HG03342 (cell line): Measurements from ENCODE around the gene ALDH1A1.

Source experiments
- ATAC-seq: cut with Tn5 transposase; IDR thresholded peaks from one replicate; pipeline ENCODE4 v1.9.1; 2021; ENCODE audit warnings: mild to moderate bottlenecking, moderate library complexity; ENCODE audit not compliant: unreplicated experiment

Gene ALDH1A1

GRCh38 chr9:72952914-72953313 is at the start of gene ALDH1A1:
ALDH1A1 (minus strand) TSS chr9:72953053; CDS start chr9:72953000, 53 bp downstream.
- ATAC-seq: no peak

- no peak for ATAC-seq
Measured at GRCh38 chr9:73001860-73002259, 49.0 kb upstream of the ALDH1A1 start.

- no peak for ATAC-seq
Measured at GRCh38 chr9:72998363-72998762, 45.5 kb upstream of the ALDH1A1 start.

GRCh38 chr9:72997387-72997995 is 44.6 kb upstream of the ALDH1A1 start:
- ATAC-seq: no peak

GRCh38 chr9:72996684-72997314 is 43.9 kb upstream of the ALDH1A1 start:
- ATAC-seq: no peak

- ATAC-seq: no peak
Measured at GRCh38 chr9:72996114-72996513, 43.3 kb upstream of the ALDH1A1 start.

- ATAC-seq: no peak
Measured at GRCh38 chr9:72995131-72996024, 42.5 kb upstream of the ALDH1A1 start.

- no peak for ATAC-seq
Measured at GRCh38 chr9:72991772-72992171, 38.9 kb upstream of the ALDH1A1 start.

- ATAC-seq: no peak
Measured at GRCh38 chr9:72990397-72991182, 37.7 kb upstream of the ALDH1A1 start.

GRCh38 chr9:72986522-72987116 is 33.8 kb upstream of the ALDH1A1 start:
- no peak for ATAC-seq

- ATAC-seq: no peak
Measured at GRCh38 chr9:72985746-72986145, 32.9 kb upstream of the ALDH1A1 start.

GRCh38 chr9:72984991-72985390 is 32.1 kb upstream of the ALDH1A1 start:
- ATAC-seq: no peak

- no peak for ATAC-seq
Measured at GRCh38 chr9:72984226-72984947, 31.5 kb upstream of the ALDH1A1 start.

- no peak for ATAC-seq
Measured at GRCh38 chr9:72983512-72984225, 30.8 kb upstream of the ALDH1A1 start.

- no peak for ATAC-seq
Measured at GRCh38 chr9:72983056-72983455, 30.2 kb upstream of the ALDH1A1 start.

GRCh38 chr9:72982146-72982799 is 29.4 kb upstream of the ALDH1A1 start:
- no peak for ATAC-seq

GRCh38 chr9:72981433-72981832 is 28.6 kb upstream of the ALDH1A1 start:
- ATAC-seq: no peak

- ATAC-seq: no peak
Measured at GRCh38 chr9:72980600-72981265, 27.9 kb upstream of the ALDH1A1 start.
